ENCODE measurements around the gene PI4KA. TPM values are rescaled to one million over a fixed set of nuclear protein-coding genes. Genes with fewer than 3 reads are reported as not detected.
"Not testable (repeated sequence)": the region's sequence is repeated elsewhere in the genome, so short reads cannot be mapped to it uniquely, and the experiment has no call there.

PI4KA gene
- total and polyA plus RNA-seq, 4 donors = 19.4 to 47.5 (median 36.3) TPM

- peak; percentile 46 for DNase-seq (ENCODE audit: low spot score)
- not testable (repeated sequence) for H3K36me3 ChIP-seq (ENCODE audit: control insufficient read depth in 4 of 4, insufficient read depth in 3 of 4, low read depth in 1 of 4, low read length in 3 of 4); H3K9ac ChIP-seq (ENCODE audit: low read depth in 1 of 2, low read length in 2 of 2); H3K4me3 ChIP-seq (ENCODE audit: low read depth in 1 of 3, low read length in 3 of 3); H3K27me3 ChIP-seq (ENCODE audit: control insufficient read depth in 4 of 4, insufficient read depth in 4 of 4, low read length in 3 of 4); H3K9me3 ChIP-seq (ENCODE audit: control insufficient read depth in 4 of 4, low read length in 3 of 4); H3K4me1 ChIP-seq (ENCODE audit: control insufficient read depth in 4 of 4, insufficient read depth in 4 of 4, low read length in 3 of 4)
- H3K27ac ChIP-seq (ENCODE audit: low read depth in 1 of 2, low read length in 2 of 2) = peak overlapping the region; percentile 7 to 42
- WGBS = 25% methylated on average over 16 of the region's 17 CpGs
- TF ChIP-seq, protein P1, sequence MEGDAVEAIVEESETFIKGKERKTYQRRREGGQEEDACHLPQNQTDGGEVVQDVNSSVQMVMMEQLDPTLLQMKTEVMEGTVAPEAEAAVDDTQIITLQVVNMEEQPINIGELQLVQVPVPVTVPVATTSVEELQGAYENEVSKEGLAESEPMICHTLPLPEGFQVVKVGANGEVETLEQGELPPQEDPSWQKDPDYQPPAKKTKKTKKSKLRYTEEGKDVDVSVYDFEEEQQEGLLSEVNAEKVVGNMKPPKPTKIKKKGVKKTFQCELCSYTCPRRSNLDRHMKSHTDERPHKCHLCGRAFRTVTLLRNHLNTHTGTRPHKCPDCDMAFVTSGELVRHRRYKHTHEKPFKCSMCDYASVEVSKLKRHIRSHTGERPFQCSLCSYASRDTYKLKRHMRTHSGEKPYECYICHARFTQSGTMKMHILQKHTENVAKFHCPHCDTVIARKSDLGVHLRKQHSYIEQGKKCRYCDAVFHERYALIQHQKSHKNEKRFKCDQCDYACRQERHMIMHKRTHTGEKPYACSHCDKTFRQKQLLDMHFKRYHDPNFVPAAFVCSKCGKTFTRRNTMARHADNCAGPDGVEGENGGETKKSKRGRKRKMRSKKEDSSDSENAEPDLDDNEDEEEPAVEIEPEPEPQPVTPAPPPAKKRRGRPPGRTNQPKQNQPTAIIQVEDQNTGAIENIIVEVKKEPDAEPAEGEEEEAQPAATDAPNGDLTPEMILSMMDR (IDR thresholded peaks at IDR 0.05; ENCODE audit: low read depth, low read length, missing input control) = peak; percentile 63
- TF ChIP-seq RAD21 (IDR thresholded peaks at IDR 0.05) = peak; percentile 67 to 82
These were observed 161.0 kb downstream of the PI4KA start for GRCh38 chr22:20697481-20698113.

DNA sequence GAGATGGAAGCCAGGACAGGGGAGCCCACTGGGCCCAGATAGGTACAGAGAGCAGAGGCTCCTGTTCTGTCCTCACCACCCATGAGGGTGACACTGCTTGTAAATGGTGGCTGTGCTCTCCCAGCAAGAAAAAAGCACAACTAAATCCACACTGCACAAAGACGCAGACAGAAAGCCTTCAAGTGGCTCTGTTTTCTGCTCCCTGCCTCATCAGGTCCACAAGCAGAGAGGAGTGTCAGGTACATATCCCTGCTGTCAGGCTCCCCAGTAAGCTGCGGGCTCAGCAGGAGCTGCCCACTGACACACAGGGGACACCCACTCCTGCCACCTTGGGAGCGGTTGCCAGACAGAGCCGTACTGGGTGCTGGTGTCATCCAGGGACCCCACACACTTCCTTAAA is 162.6 kb downstream of the PI4KA start:
- 70% methylated on average over 3 of the region's 4 CpGs for WGBS
- H3K4me3 ChIP-seq (ENCODE audit: low read depth in 1 of 3, low read length in 3 of 3); DNase-seq (ENCODE audit: low spot score); H3K36me3 ChIP-seq (ENCODE audit: control insufficient read depth in 4 of 4, insufficient read depth in 3 of 4, low read depth in 1 of 4, low read length in 3 of 4); H3K27ac ChIP-seq (ENCODE audit: low read depth in 1 of 2, low read length in 2 of 2); H3K4me1 ChIP-seq (ENCODE audit: control insufficient read depth in 4 of 4, insufficient read depth in 4 of 4, low read length in 3 of 4); H3K9me3 ChIP-seq (ENCODE audit: control insufficient read depth in 4 of 4, low read length in 3 of 4); H3K27me3 ChIP-seq (ENCODE audit: control insufficient read depth in 4 of 4, insufficient read depth in 4 of 4, low read length in 3 of 4); H3K9ac ChIP-seq (ENCODE audit: low read depth in 1 of 2, low read length in 2 of 2): not testable (repeated sequence)

DNA sequence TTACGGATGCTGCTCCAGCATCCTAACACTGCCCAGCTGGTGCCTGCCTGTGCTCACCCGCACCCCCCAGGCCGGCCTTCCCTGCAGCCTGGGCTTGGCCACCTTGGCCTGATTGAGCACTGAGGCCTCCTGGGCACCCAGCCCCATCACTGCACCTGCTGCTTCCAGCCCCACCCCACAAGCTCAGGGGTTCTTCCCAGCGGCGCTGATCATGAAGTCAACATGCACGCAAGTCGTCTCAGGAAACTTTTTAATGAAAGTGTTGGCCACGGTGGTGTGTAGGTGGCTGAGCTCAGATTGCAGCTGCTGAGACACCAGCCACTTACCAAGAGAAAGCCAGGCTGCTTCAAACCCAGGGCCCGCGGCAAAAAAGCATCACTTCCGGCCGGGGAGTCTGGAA is 163.4 kb downstream of the PI4KA start:
- H3K4me3 ChIP-seq (ENCODE audit: low read depth in 1 of 3, low read length in 3 of 3); H3K4me1 ChIP-seq (ENCODE audit: control insufficient read depth in 4 of 4, insufficient read depth in 4 of 4, low read length in 3 of 4); H3K27me3 ChIP-seq (ENCODE audit: control insufficient read depth in 4 of 4, insufficient read depth in 4 of 4, low read length in 3 of 4); DNase-seq (ENCODE audit: low spot score); H3K36me3 ChIP-seq (ENCODE audit: control insufficient read depth in 4 of 4, insufficient read depth in 3 of 4, low read depth in 1 of 4, low read length in 3 of 4); H3K27ac ChIP-seq (ENCODE audit: low read depth in 1 of 2, low read length in 2 of 2); H3K9me3 ChIP-seq (ENCODE audit: control insufficient read depth in 4 of 4, low read length in 3 of 4); H3K9ac ChIP-seq (ENCODE audit: low read depth in 1 of 2, low read length in 2 of 2): not testable (repeated sequence)
- 88% methylated on average over 12 of the region's 12 CpGs for WGBS

GRCh38 chr22:20694256-20694655 is 164.4 kb downstream of the PI4KA start:
- H3K4me1 ChIP-seq (ENCODE audit: control insufficient read depth in 4 of 4, insufficient read depth in 4 of 4, low read length in 3 of 4); H3K27ac ChIP-seq (ENCODE audit: low read depth in 1 of 2, low read length in 2 of 2); DNase-seq (ENCODE audit: low spot score); H3K4me3 ChIP-seq (ENCODE audit: low read depth in 1 of 3, low read length in 3 of 3); H3K36me3 ChIP-seq (ENCODE audit: control insufficient read depth in 4 of 4, insufficient read depth in 3 of 4, low read depth in 1 of 4, low read length in 3 of 4); H3K9ac ChIP-seq (ENCODE audit: low read depth in 1 of 2, low read length in 2 of 2); H3K9me3 ChIP-seq (ENCODE audit: control insufficient read depth in 4 of 4, low read length in 3 of 4); H3K27me3 ChIP-seq (ENCODE audit: control insufficient read depth in 4 of 4, insufficient read depth in 4 of 4, low read length in 3 of 4): not testable (repeated sequence)
- 93% methylated on average over 6 of the region's 14 CpGs for WGBS

DNA sequence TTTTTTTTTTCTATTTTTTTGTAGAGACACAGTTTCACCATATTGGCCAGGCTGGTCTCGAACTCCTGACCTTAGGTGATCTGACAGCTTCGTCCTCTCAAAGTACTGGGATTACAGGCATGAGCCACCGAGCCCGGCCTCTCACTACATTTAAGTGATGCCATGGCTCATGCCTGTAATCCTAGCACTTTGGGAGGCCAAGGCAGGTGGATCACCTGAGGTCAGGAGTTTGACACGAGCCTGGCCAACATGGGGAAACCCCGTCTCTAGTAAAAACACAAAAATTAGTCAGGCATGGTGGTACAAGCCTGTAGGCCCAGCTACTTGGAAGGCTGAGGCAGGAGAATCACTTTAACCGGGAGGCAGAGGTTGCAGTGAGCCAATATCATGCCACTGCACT is 165.7 kb downstream of the PI4KA start:
- H3K9ac ChIP-seq (ENCODE audit: low read depth in 1 of 2, low read length in 2 of 2); H3K4me3 ChIP-seq (ENCODE audit: low read depth in 1 of 3, low read length in 3 of 3); H3K9me3 ChIP-seq (ENCODE audit: control insufficient read depth in 4 of 4, low read length in 3 of 4); H3K36me3 ChIP-seq (ENCODE audit: control insufficient read depth in 4 of 4, insufficient read depth in 3 of 4, low read depth in 1 of 4, low read length in 3 of 4); H3K27ac ChIP-seq (ENCODE audit: low read depth in 1 of 2, low read length in 2 of 2); H3K27me3 ChIP-seq (ENCODE audit: control insufficient read depth in 4 of 4, insufficient read depth in 4 of 4, low read length in 3 of 4); DNase-seq (ENCODE audit: low spot score); H3K4me1 ChIP-seq (ENCODE audit: control insufficient read depth in 4 of 4, insufficient read depth in 4 of 4, low read length in 3 of 4): not testable (repeated sequence)
- WGBS = 85% methylated on average over 7 of the region's 7 CpGs

- not testable (repeated sequence) for DNase-seq (ENCODE audit: low spot score); H3K27ac ChIP-seq (ENCODE audit: low read depth in 1 of 2, low read length in 2 of 2); H3K27me3 ChIP-seq (ENCODE audit: control insufficient read depth in 4 of 4, insufficient read depth in 4 of 4, low read length in 3 of 4); H3K4me1 ChIP-seq (ENCODE audit: control insufficient read depth in 4 of 4, insufficient read depth in 4 of 4, low read length in 3 of 4); H3K4me3 ChIP-seq (ENCODE audit: low read depth in 1 of 3, low read length in 3 of 3); H3K9me3 ChIP-seq (ENCODE audit: control insufficient read depth in 4 of 4, low read length in 3 of 4); H3K9ac ChIP-seq (ENCODE audit: low read depth in 1 of 2, low read length in 2 of 2); H3K36me3 ChIP-seq (ENCODE audit: control insufficient read depth in 4 of 4, insufficient read depth in 3 of 4, low read depth in 1 of 4, low read length in 3 of 4)
- WGBS = 88% methylated on average over 15 of the region's 15 CpGs
These were observed 167.9 kb downstream of the PI4KA start for GRCh38 chr22:20690586-20691317.

DNA sequence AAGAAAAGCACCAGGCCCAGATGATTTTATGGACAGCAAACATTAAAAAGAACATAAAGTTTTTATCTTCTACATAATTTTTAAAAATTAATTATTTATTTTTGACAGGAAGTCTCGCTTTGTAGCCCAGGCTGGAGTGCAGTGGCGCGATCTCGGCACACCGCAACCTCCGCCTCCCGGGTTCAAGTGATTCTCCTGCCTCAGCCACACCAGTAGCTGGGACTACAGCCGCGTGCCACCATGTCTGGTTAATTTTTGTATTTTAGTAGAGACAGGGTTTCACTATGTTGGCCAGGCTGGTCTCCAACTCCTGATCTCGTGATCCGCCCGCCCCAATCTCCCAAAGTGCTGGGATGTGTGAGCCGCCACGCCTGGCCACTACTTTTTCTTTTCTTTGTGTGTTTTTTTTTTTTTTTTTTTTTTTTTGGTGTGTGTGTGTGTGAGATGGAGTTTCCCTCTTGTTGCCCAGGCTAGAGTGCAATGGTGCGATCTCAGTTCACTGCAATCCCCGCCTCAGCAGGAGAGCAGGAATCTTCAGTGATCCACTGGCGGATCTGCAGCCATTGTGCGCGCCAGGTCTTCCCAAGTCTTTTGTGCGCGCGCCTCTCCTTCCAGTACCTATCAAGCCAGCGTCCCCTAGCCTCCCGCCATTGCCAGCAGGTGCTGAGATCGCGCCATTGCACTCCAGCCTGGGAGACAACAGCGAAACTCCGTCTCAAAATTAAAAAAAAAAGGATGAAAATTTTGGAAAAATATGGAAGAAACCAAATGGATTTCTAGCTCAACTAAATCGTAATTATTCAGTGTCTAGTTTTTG is 171.0 kb downstream of the PI4KA start:
- H3K27me3 ChIP-seq (ENCODE audit: control insufficient read depth in 4 of 4, insufficient read depth in 4 of 4, low read length in 3 of 4); H3K9me3 ChIP-seq (ENCODE audit: control insufficient read depth in 4 of 4, low read length in 3 of 4); H3K4me3 ChIP-seq (ENCODE audit: low read depth in 1 of 3, low read length in 3 of 3); H3K4me1 ChIP-seq (ENCODE audit: control insufficient read depth in 4 of 4, insufficient read depth in 4 of 4, low read length in 3 of 4); DNase-seq (ENCODE audit: low spot score); H3K36me3 ChIP-seq (ENCODE audit: control insufficient read depth in 4 of 4, insufficient read depth in 3 of 4, low read depth in 1 of 4, low read length in 3 of 4); H3K27ac ChIP-seq (ENCODE audit: low read depth in 1 of 2, low read length in 2 of 2); H3K9ac ChIP-seq (ENCODE audit: low read depth in 1 of 2, low read length in 2 of 2): not testable (repeated sequence)
- WGBS = 93% methylated on average over 29 of the region's 29 CpGs

Data from liver (tissue), 9 donors.